NCI-H345 (cell line): ENCODE measurements around the gene COX7A2.

ENCODE experiments used
- DNase-seq: peaks from one replicate; lab custom pipeline; 2025; lab: John Stamatoyannopoulos, UW

COX7A2 gene, protein sequence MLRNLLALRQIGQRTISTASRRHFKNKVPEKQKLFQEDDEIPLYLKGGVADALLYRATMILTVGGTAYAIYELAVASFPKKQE

DNA sequence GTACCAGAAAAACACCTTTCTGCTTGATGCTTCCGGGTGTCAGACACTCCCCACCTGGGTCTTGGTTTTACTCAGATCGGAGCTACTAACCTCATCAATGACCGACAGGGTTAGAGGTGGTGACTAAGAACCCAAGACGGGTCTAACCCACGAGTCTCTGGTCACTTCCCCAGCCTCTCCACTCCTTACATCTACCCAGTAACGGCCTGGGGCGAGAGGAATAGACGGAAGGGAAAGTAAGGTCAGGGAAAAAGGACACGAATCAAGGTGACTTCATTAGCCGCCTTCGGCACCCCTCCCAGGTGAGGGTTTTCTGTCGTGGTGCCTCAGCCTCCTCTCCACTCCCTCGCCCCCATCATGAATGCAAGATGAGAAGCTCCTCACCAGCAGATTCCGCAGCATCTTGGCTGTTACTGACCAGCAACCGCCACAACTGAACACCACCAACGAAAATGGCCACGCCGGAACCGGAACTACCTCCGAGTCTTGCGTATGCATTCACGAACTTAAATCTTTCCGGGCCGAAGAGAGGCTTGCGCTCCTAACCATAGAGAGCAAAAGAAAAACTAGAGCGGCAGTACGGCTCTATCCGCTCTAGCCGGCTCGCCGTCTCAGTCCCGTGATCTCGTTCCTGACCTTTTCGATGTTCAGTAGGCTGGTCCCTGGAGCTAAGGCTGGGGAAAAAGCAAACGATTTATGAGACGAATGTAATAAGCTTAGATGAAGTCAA lies at the start of gene COX7A2:
TSS of gene COX7A2 (minus strand) at position 469 of the 730 bp plus-strand sequence. CDS start at position 402, 67 bp downstream.
- DNase-seq, result peak; percentile 97

DNA sequence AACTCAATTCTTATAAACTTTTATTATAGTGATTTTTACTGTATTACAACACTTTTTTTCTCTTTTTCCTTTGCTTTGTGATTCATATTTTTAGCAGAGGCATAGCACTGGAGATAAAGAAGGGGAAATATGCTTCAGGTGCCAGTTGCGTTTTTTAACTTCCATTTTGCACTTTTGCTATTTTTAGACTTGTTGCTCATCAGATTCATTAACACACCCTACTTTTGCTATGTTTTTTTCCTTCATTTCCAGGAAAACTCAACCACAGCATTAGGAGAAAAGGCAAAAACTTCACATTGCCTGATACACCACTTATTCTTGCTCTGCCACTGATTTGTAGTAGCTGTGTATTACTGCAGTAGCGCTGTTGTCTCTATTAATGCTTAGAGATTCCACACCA lies 49.0 kb upstream of the COX7A2 start:
- no peak for DNase-seq

DNA sequence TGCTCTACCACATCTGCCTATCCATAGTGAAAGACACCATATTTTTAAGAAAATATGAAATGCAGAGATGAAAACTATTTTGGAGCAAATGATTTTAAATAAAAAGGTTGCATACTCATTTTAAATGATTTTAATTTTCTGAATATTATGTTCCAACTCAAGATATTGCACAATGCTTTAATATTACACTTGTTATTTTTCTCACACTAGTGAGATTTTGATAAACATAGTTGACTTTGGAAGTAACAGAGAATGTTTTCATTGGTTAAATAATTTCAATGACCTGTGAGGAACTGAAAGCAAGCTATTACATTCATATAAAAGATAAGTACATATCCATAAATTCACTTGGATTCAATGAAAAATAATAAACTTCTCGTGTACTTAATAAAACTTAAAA lies 48.1 kb upstream of the COX7A2 start:
- DNase-seq, result no peak

DNA sequence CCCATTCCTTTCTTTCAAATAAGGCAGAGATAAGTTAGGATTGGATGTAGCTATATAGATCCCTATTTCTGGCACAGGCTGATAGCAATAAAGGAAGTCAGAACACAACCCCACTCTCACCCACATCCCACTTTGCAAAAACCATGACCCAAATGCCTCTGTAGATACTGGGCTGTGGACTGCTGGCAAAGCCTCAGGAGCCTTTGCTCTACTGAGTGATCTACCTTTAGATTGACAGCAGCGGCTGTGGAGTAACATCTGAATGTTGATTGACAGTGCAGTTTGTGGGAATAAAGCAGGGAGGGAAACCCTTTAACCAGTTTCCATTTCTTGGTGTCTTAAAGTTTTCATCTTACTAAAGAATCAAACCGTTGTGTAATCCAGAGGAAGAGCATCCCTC lies 47.7 kb upstream of the COX7A2 start:
- DNase-seq, result no peak

DNA sequence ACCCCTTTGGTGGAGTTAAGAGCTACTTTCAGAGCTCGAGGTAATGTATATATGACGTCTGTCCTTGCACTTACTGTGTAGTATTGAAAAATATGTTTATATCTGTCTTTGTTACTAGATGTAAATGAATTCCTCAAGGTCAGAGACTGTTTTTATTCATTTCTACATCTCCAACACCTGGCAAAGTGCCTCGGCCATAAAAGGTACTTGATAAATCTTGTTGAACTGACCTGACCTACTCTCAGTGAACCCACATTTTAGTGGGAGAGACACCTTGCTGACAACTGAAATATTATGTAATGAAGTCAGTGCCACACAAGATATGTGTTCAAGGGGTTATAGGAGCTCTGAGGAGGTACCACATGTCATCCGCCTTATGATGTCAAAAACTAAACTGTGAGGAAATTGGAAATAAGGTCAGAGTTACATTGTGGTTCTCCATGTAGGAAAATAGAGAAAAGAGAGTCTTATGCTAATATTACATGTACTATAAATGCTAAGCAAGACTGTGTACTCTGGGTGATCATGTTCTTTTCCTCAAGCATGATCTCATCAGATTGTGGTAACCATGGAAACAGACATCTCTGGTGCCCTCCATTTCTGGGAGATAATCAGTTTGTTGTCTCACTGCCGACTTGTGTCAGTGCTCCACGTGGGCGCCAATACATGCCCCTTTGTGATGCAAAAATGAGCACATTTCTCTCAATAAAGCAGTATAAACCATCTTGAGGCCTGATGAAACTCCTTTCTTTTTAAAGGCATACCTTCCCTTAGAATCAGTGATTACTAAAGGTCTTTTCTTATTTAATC lies 46.7 kb upstream of the COX7A2 start:
- DNase-seq, result no peak

DNA sequence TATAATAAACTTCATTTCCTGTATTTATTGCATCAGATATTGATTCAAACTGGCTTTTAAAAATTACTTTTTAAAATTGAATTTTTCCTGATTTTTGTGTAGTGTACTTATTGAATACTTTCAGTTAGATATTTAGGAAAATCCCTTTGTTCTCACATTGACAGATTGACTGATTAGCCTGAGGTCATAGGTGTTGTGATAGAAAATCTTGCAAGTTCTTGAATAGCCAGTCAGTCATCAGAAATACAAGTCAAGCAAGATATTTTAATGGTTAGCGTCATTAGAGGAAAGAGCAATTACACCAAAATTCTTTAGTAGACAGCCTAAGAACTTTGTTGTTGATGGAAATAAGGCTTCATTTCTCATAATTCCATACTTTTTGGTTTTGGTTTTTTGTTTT lies 44.4 kb upstream of the COX7A2 start:
- DNase-seq, result no peak

DNA sequence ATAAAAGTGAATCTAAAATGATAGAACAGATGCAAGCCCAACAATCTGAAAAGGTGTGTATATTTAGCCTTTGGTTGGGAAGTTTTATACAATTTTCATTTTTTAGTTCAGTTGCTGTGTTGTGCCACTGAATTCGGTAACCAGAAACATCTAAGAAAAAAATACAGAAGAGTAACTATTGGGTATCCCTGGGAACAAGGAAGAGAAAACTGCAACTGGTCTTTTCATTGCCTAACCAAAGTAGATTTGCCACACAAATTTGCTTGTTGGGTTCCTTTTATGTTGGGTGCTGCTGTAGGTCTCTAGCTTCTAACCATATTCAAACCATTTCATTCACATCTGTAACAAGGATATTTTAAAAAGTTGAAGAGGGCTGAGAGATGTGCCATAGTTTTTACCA lies 43.8 kb upstream of the COX7A2 start:
- no peak for DNase-seq

DNA sequence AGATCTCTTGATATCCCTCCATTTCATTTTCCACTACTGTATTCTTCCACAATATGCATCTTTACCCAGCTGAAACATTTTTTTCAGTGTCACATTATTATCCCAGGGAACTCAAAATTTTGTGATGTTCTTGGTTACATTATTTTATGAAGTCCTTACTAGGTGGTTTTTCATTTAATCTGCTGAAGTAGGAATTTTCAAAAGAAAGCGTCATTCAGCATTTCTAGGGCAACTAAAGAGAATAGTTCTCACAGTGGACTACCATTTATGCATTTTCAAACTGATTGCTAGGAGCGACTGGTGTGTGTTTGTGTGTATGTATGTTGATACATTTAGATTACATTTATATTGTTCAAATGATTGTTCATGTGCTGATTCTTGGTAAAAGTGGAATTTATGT lies 43.4 kb upstream of the COX7A2 start:
- no peak for DNase-seq

DNA sequence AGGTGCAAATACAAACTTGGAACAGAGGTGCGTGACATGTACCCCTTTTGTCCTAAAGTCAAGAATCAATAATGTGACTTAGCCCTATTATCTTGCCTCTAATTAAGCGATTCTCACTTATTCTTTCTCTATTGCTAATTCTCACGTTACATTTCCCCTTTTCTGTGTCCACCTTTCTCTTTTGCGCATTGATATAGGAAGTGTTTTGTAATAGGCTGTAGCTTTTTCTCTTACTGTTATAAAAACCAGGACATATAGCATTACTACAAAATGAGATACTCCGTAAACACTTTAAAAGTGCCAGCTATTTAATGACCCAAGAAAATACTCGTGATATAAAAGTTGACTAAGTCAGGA lies 41.7 kb upstream of the COX7A2 start:
- DNase-seq, result no peak

DNA sequence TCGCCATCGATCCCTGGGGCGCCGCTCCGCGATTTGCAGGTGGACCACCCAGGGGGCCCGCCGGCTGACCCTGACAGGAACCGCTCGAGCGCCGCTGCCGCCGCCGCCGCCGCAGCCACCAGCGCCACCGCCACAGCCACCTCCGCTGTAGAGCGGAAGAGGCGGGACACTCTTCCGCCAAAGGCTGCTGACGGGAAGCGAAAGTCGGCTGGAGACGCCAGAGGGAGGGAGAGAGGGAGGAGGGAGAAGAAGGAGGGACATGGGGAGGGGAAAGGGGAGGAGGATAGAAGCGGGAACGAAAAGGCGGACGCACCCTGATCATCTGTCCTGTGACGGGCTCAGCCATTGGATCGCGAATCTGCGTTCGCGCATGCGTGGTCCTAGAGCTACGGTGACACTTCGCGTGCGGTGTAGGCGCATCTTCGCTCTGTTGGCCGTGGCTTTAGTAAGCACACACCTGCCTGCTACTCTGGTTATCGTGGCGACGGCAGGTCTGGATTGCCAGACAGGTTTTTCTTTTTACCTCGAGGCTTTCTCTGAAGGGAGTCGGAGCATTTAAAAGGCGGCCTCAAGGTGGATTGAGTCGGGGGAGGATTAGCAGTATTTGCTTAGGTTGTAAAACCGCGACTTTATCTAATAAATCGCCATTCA lies 41.2 kb upstream of the COX7A2 start, which contains the start of gene TMEM30A:
TSS of gene TMEM30A (minus strand) at position 161 of the 651 bp plus-strand sequence. CDS start at position 7, 154 bp downstream.
- DNase-seq, result peak; percentile 98

DNA sequence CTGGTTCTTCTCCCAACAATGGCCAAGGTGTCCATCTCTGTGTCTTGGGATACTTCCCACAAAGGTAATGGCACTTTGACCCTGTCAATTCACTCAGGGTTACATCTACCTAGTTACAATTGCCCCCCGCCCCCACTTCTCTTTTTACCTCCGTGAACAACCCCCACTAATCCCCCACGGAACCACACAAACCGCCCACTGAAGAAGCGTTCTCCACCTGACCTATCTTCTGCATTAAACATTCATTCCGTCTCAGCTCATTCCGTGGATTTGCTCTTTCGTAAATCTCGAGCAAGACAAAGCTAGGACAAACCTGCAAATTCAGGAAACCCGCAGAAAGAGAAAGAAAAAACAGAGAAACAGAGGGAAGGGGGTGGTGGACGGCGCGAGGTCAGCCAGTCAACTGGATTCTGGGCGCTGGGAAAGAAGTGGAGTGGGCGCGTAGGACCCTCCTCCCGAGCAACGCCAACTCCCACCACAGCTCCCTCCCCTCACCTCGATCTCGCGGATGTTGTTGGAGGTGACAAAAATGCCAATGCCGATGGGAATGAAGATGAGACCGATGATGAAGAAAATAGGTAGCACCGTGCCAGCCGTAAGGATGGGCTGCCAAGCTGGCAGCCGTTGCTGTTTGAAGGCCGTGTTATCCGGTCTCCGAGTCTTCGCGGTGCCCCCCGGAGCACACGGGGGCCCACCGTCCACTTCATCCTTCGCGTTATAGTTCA lies 40.5 kb upstream of the COX7A2 start:
- peak; percentile 52 for DNase-seq

DNA sequence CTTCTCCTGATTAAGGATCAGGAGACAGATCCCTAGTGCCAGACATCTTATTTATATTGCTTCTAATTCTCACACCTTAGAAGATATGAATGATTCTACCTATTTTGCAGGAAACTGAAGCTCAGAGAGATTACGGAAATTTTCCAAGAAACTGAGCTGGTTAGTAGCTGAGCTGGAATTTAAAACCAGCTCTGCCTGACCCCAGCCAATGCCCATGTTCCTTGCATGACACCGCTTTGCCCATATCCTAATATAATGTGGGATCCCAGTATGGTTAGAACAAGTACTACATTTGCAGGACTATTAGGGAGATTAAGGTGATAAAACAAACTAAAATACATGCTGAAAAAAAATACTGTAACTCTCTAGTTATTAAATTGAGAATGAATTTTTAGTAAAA lies 39.1 kb upstream of the COX7A2 start:
- no peak for DNase-seq

DNA sequence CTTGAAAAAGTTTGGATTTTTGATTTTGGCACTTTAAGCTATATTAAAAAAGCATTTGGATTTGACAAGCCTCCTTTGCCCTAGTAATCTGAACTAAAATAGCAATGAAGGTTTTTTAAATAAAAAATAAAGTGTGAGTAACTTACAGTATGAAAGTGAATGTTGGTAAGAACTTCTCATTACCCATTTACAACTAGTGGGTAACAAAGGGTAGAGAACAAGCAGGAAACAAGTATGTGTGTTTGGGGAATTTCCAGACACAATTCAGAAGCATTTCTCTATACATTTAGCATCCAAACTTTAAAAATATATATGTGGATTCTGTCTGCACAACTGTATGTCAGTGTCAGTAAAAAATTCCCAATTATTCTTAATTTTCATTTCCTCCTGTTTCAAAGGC lies 38.1 kb upstream of the COX7A2 start:
- no peak for DNase-seq

DNA sequence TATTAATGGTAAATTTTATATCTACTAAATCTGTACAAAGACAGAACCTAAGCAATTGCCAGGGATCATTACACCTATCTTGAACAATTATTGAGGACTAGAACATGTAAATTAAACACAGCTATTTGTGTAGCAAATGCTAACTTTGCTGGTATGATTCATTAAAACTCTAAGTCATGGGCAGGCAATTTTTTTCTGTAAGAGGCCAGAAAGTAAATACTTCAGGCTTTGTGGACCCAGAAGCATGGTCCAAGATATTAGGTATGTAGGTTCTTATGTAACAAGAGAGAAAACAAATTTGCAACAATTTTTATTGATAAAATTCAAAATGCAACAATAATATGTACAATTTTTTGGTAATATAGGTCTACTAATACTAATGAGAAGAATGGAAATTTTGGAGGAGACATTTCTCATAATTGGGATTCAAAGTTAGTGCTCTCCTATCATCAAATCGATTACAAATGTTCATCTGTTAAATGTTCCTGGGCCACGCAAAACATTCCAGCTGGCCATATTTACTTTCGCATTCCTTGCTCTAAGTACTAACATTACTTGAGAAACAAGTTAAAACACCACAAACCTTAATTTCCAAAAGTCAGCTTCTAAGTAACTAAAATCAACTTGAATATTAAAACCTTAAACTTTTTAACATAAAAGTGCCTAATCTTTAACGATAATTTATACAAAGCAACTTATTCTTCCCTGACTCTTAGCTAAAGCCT lies 36.7 kb upstream of the COX7A2 start:
- no peak for DNase-seq

DNA sequence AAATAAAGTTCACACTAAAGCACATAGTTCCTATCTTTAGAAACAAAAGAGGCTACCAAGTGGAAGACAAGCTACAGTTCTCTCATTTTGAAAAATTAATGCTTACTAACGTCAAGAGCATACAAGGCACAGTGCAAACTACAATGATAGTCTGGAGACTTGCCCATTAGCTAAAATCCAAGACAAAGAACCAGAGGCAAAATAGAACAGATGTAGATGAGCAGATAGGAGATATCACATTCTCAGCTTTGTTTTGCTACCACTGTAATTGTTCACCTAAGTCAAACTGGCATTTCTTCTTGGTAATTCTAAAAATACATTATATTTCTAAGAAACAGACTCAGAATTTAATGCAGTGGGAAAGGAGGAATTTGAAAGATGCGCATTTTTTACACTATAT lies 35.8 kb upstream of the COX7A2 start:
- DNase-seq, result no peak

DNA sequence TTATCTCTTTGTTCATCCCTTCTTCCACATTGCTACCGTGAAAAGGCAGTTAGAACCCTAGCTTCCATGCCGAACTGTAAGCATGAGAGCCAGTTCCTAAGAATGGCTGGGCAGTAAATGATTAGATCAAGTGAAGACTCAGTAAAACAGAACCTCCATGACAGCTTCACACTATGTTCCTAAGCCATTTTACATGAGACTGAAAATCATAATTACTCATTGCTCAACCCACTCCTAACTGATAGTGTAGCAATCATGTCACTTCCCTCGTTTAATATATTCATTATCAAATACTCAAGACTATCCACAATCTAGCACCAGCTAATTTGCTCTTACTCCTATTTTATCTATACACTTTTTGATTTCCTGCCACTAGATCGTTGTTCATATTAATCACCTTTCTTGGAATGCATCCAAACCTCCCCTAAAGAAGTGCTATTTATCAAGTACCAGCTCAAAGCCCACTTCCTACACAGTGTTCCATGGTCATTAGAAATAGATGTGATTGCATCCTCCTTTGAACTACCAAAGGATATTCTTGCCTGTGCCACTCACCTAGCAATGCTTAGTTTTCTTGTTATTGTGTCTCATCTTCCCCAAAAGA lies 35.0 kb upstream of the COX7A2 start:
- DNase-seq, result no peak

DNA sequence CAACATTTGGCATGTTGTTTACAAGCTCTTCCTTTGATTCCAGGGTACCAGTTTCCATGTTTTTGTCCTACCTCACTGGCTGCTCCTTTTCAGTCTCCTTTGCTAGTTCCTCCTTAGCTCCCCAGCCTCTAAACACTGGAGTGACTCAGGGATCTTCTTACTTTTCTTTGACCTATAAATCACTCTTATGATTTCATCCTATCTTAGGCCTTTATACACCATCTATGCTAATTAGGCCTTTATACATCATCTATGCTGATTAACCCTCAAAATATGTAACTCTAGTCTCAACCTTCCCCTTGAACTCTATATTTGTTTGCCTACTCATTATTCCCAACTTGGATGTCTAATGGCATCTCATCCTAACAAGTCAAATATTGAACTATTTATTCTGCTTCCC lies 31.5 kb upstream of the COX7A2 start:
- DNase-seq, result no peak

DNA sequence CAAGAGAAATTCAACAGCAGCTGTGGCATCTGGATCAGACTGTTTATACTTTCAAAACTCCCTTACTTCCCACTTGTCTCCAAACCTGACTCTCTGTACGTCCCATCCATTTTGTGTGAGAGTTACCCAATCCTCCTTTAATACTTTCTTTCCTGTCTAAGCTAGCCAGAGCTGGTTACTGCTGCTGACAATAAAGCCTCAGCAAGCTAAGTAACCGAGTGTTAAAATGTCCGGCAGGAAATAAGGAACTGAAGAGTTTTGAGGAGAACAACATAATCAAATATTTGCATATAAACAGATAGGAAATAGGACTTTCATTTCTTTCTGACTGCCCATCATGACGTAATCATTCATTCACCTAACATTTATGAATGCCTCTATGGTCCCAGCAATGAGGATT lies 29.4 kb upstream of the COX7A2 start:
- no peak for DNase-seq

DNA sequence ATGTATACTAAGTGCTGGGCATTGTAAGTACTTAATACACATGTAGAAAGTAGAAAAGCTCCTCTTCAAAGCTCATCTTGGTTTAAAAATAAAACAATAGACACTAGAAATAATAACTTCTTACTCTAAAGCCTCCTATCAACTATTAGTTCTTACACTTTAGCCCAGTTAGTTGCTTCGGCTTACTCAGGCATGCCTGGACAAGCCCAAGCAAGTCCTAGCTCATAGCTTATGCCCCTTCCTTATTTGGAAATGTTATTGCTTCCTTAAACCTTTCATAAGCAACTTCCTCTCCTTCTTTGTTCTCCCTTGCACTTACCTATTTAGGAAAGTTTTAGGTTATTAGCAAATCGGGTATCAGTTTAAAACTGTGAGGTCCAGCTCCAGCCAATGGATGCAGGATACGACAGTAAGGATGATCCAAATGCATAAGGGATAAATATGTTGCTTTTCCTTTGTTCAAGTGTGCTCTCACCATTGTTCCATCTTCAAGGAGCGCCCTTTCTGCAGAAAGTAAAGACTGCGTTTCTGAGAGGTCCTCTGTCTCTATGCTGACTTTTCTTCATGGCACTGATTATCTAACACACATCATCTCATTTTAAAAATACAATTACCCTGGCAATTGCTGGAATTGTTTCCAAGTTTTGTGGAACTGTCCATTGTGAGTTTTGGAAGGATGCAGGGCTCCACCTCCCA lies 28.7 kb upstream of the COX7A2 start:
- DNase-seq, result no peak

DNA sequence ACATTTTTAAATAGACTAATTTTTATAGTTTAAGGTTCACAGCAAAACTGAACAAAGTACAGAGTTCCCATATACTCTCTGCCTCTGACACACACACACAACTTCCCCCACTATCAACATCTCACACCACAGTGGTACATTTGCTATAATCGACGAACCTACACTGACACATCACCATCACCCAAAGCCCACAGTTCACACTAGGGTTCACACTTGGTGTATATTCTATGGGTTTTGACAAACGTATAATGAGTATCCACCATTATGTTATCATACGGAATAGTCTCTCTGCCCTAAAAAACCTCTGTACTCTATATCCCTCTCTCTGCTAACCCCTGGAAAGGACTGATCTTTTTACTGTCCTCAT lies 25.4 kb upstream of the COX7A2 start:
- no peak for DNase-seq
